Measurements from ENCODE around the gene PRSS1. TPM values are rescaled to one million over a fixed set of nuclear protein-coding genes. Genes with fewer than 3 reads are reported as not detected.
A peak's percentile ranks its signal among the peaks of the same experiment; 100 is the strongest.

The PRSS1 gene
- total RNA-seq, 1 donor = not detected

DNA sequence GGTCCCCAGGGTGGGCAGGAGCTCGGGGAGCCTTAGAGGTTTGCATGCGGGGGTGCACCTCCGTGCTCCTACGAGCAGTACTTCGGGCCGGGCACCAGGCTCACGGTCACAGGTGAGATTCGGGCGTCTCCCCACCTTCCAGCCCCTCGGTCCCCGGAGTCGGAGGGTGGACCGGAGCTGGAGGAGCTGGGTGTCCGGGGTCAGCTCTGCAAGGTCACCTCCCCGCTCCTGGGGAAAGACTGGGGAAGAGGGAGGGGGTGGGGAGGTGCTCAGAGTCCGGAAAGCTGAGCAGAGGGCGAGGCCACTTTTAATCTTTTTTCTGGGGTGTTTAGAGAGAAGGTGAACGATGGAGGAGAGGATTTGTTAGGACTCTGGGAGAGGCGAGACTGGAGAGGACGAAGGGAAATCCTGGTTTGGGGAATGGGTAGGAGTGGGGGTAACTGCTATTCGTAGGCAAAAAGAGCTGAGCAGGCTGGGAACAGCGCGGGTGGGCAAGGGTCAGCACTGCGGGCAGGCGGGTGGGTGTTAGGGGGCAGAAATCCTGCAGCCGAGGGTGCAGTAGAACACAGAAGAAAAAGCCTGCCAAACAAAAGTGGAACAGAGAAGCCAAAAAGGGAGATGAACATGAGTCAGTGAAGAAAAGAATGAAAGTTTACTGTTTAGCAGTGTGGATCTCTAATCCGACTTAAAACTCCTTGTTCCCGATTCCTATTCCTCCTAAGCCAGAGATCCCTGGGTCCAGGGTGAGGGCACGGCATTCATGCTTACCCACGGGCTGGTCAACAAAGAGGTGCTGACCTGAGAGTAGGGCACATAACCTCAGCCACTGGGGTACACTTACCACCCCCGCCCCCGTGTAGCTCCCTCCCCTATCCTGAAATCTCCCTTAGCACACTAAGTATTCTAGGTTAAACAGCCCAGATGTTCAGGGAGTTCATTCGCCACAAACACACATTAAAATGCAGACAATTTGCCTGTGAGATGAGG lies 48.4 kb downstream of the PRSS1 start:
- no peak overlapping the region for H3K27ac ChIP-seq (ENCODE audit: low read depth, low read length)
- H3K36me3 ChIP-seq (ENCODE audit: insufficient read depth, low read length) = no peaks in the 10 kb centered on the region
- H3K27me3 ChIP-seq (ENCODE audit: insufficient read depth, low read length) = peaks cover 62% of the 10 kb centered on the region
- DNase-seq (ENCODE audit: insufficient read length, low spot score, missing footprints) = peak; percentile 86
- TF ChIP-seq, protein P1, sequence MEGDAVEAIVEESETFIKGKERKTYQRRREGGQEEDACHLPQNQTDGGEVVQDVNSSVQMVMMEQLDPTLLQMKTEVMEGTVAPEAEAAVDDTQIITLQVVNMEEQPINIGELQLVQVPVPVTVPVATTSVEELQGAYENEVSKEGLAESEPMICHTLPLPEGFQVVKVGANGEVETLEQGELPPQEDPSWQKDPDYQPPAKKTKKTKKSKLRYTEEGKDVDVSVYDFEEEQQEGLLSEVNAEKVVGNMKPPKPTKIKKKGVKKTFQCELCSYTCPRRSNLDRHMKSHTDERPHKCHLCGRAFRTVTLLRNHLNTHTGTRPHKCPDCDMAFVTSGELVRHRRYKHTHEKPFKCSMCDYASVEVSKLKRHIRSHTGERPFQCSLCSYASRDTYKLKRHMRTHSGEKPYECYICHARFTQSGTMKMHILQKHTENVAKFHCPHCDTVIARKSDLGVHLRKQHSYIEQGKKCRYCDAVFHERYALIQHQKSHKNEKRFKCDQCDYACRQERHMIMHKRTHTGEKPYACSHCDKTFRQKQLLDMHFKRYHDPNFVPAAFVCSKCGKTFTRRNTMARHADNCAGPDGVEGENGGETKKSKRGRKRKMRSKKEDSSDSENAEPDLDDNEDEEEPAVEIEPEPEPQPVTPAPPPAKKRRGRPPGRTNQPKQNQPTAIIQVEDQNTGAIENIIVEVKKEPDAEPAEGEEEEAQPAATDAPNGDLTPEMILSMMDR (IDR thresholded peaks at IDR 0.05; ENCODE audit: extremely low read depth, low read depth, low read length) = no peak
- peak overlapping the region; percentile 52 for H3K4me3 ChIP-seq (ENCODE audit: insufficient read depth, low read length)
- H4K20me1 ChIP-seq (ENCODE audit: insufficient read depth, low read length) = no peaks in the 10 kb centered on the region
- H3K4me2 ChIP-seq (ENCODE audit: insufficient read depth, low read length) = peak overlapping the region; percentile 58
- H3K79me2 ChIP-seq (ENCODE audit: insufficient read depth, low read length) = no peaks in the 10 kb centered on the region
- no peaks in the 10 kb centered on the region for H3K4me1 ChIP-seq (ENCODE audit: insufficient read depth, low read length)
- no peaks in the 10 kb centered on the region for H3K9me3 ChIP-seq (ENCODE audit: low read depth, low read length)
- H2AFZ ChIP-seq (ENCODE audit: low read length) = no peak overlapping the region

DNA sequence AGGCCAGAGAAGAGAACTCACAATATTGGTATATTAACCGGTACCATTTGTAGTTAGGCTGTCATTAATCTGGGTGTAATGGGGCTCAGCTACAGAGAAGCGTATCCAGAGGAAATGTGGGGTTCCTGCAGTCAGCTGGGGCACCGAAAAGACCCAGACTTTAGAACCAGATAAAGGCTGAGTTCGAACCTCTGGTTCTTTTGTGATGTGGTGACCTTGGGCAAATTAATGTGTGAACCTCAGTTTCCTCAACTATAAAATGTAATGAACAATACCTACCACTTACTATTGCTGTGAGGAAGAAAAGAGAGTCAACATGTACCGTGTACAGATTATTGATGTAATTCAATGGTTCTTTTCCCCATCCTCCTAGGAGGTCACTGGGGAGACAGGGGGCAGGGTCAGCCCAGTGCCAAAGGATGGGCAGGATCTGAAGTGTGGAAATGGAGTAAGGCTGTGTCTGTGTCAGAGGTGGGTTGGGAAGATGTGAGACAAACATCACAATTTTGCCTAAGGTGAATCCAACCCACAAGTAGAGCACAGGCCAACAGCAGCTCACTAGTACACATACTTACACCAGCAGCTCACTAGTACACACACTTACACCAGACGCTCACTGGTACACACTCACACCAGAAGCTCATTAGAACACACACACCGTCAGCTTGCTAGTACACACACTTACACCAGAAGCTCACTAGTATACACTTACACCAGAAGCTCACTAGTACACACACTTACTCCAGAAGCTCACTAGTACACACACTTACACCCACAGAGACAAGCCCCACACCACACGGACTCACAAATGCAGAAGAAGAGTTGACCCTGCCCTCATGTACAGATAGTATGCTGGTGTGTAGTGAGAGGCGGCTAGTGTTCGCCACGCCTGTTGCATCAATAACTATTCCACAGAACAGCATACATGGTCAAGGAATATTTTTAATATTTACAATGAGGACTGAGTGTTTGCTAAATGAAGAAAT lies 49.5 kb downstream of the PRSS1 start:
- Histone ChIP-seq H3K27me3 (ENCODE audit: insufficient read depth, low read length) (peaks cover 60% of the 10 kb centered on the region), H2AFZ (ENCODE audit: low read length) (no peak overlapping the region), H3K4me1 (ENCODE audit: insufficient read depth, low read length) (no peaks in the 10 kb centered on the region), H3K79me2 (ENCODE audit: insufficient read depth, low read length) (no peaks in the 10 kb centered on the region), H4K20me1 (ENCODE audit: insufficient read depth, low read length) (no peaks in the 10 kb centered on the region), H3K36me3 (ENCODE audit: insufficient read depth, low read length) (no peaks in the 10 kb centered on the region), H3K9me3 (ENCODE audit: low read depth, low read length) (no peaks in the 10 kb centered on the region), H3K4me2 (ENCODE audit: insufficient read depth, low read length) (no peak overlapping the region), H3K27ac (ENCODE audit: low read depth, low read length) (no peak overlapping the region), H3K4me3 (ENCODE audit: insufficient read depth, low read length) (no peak overlapping the region)
- TF ChIP-seq, protein P1 (IDR thresholded peaks at IDR 0.05; ENCODE audit: extremely low read depth, low read depth, low read length) = no peak
- no peak for DNase-seq (ENCODE audit: insufficient read length, low spot score, missing footprints)

DNA sequence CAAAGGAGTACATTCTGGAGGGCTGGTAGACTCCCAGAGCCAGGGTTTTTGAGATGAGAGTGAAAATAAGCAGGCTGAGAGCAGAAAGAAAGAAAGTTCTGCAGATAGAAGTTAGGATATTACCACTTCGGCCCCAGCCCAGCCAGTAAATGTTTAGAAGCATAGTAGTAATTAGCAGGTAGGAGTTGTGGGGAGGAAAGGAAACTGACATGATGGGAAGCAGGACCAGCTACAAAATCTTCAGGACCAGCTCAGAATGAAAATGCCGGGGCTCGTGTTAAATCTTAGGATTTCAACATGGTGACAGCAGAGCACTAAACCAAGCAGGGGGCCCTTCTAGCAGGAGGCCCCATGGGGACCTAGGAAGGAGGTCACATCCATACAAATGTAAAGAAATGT lies 50.2 kb downstream of the PRSS1 start:
- Histone ChIP-seq H3K4me2 (ENCODE audit: insufficient read depth, low read length) (no peak overlapping the region), H3K27ac (ENCODE audit: low read depth, low read length) (no peak overlapping the region), H3K9me3 (ENCODE audit: low read depth, low read length) (no peaks in the 10 kb centered on the region), H3K27me3 (ENCODE audit: insufficient read depth, low read length) (peaks cover 63% of the 10 kb centered on the region), H3K4me3 (ENCODE audit: insufficient read depth, low read length) (no peak overlapping the region), H3K36me3 (ENCODE audit: insufficient read depth, low read length) (no peaks in the 10 kb centered on the region), H3K4me1 (ENCODE audit: insufficient read depth, low read length) (no peaks in the 10 kb centered on the region), H3K79me2 (ENCODE audit: insufficient read depth, low read length) (no peaks in the 10 kb centered on the region), H4K20me1 (ENCODE audit: insufficient read depth, low read length) (no peaks in the 10 kb centered on the region), H2AFZ (ENCODE audit: low read length) (no peak overlapping the region)
- TF ChIP-seq, protein P1 (IDR thresholded peaks at IDR 0.05; ENCODE audit: extremely low read depth, low read depth, low read length) = no peak
- DNase-seq (ENCODE audit: insufficient read length, low spot score, missing footprints) = no peak

All from osteoblast (primary cell).